Central memory CD4-positive, alpha-beta T cell (primary cell): Measurements from ENCODE around the gene SRGAP1.
"Not testable (repeated sequence)": the region's sequence is repeated elsewhere in the genome, so short reads cannot be mapped to it uniquely, and the experiment has no call there.

Experiments used
- DNase-seq: peaks from one replicate; pipeline ENCODE4 v3.0.0; 2022

Gene SRGAP1

GRCh38 chr12:63870838-63871237, 26.3 kb downstream of the SRGAP1 start:
- no peak for DNase-seq

- DNase-seq: no peak
Observed at GRCh38 chr12:63874897-63875480, 30.5 kb downstream of the SRGAP1 start.

GRCh38 chr12:63875703-63876102, 31.2 kb downstream of the SRGAP1 start:
- DNase-seq: no peak

GRCh38 chr12:63876980-63877379, 32.5 kb downstream of the SRGAP1 start:
- no peak for DNase-seq

GRCh38 chr12:63877693-63878092, 33.2 kb downstream of the SRGAP1 start:
- DNase-seq: no peak

GRCh38 chr12:63880235-63880634, 35.7 kb downstream of the SRGAP1 start:
- DNase-seq: not testable (repeated sequence)

GRCh38 chr12:63880742-63881263, 36.3 kb downstream of the SRGAP1 start:
- DNase-seq: no peak

GRCh38 chr12:63882844-63883243, 38.3 kb downstream of the SRGAP1 start:
- DNase-seq: no peak

- no peak for DNase-seq
Observed at GRCh38 chr12:63885401-63885800, 40.9 kb downstream of the SRGAP1 start.

- DNase-seq: no peak
Observed at GRCh38 chr12:63888908-63889635, 44.6 kb downstream of the SRGAP1 start.

- no peak for DNase-seq
Observed at GRCh38 chr12:63889721-63890509, 45.4 kb downstream of the SRGAP1 start.

- no peak for DNase-seq
Observed at GRCh38 chr12:63893170-63893569, 48.7 kb downstream of the SRGAP1 start.

GRCh38 chr12:63894132-63894531, 49.6 kb downstream of the SRGAP1 start:
- DNase-seq: no peak

- no peak for DNase-seq
Observed at GRCh38 chr12:63895841-63896240, 51.3 kb downstream of the SRGAP1 start.

GRCh38 chr12:63897931-63898330, 53.4 kb downstream of the SRGAP1 start:
- no peak for DNase-seq

- no peak for DNase-seq
Observed at GRCh38 chr12:63898764-63899337, 54.4 kb downstream of the SRGAP1 start.

GRCh38 chr12:63899396-63899795, 54.9 kb downstream of the SRGAP1 start:
- no peak for DNase-seq

GRCh38 chr12:63900922-63901793, 56.7 kb downstream of the SRGAP1 start:
- no peak for DNase-seq

GRCh38 chr12:63904653-63905052, 60.2 kb downstream of the SRGAP1 start:
- no peak for DNase-seq

- DNase-seq: no peak
Observed at GRCh38 chr12:63905544-63905943, 61.0 kb downstream of the SRGAP1 start.

- no peak for DNase-seq
Observed at GRCh38 chr12:63906876-63907275, 62.4 kb downstream of the SRGAP1 start.

GRCh38 chr12:63907561-63907960, 63.1 kb downstream of the SRGAP1 start:
- no peak for DNase-seq
